SK-N-SH (cell line): ENCODE measurements around the gene DRD4. TPM values are rescaled to one million over a fixed set of nuclear protein-coding genes. Genes with fewer than 3 reads are reported as not detected.

Experiments used
- CTCF ChIA-PET: fragments of 300-600, 350-600 bp; formaldehyde crosslinking; extraction: SDS; loops from one replicate; lab custom pipeline; 2021; lab: Yijun Ruan, JAX
- POLR2A ChIA-PET: fragments of 350-600 bp; sonication (Branson Sonifier 250); formaldehyde crosslinking; extraction: SDS; loops from one replicate; lab custom pipeline; 2020; ENCODE audit warnings: antibody characterized with exemption, inconsistent platforms; lab: Yijun Ruan, JAX
- DNase-seq: peaks from one replicate; pipeline ENCODE4 v3.0.0; 2012
- H2AFZ ChIP-seq: fragments of 200-600 bp; sonication (generic); 2 replicates; pipeline ENCODE4 v1.8.1; 2016; ENCODE audit warnings: antibody characterized with exemption, mild to moderate bottlenecking, low read depth
- H3F3A ChIP-seq: fragments of 200-600 bp; sonication (generic); replicated peaks from 2 replicates; pipeline ENCODE3; 2016; ENCODE audit warnings: antibody characterized with exemption, mild to moderate bottlenecking; ENCODE audit not compliant: insufficient read depth
- H3K27ac ChIP-seq, 2 experiments: fragments of 200-500 bp in 1 of 2; fragments of 200-600 bp in 1 of 2; sonication (Bioruptor generic) in 1 of 2; sonication (generic), shearing (Covaris generic) in 1 of 2; 2 replicates each; pipeline versions ENCODE4 v1.5.1 to v1.6.1; 2014 to 2016; ENCODE audit warnings: low read depth in 2 of 2, inconsistent platforms in 1 of 2, low read length in 1 of 2, mild to moderate bottlenecking in 1 of 2, mixed read lengths in 1 of 2
- H3K27me3 ChIP-seq: fragments of 200-600 bp; sonication (generic), shearing (Covaris generic); 2 replicates; pipeline ENCODE4 v1.6.1; 2016; ENCODE audit warnings: mixed run types; ENCODE audit not compliant: insufficient read depth
- H3K36me3 ChIP-seq, 2 experiments: fragments of 200-500 bp in 1 of 2; fragments of 200-600 bp in 1 of 2; sonication (Bioruptor generic) in 1 of 2; sonication (generic) in 1 of 2; replicated peaks in 1 of 2; 2 replicates each; pipeline versions ENCODE3 to v1.5.1; 2014 to 2016; ENCODE audit warnings: low read length in 1 of 2, mild to moderate bottlenecking in 1 of 2; ENCODE audit not compliant: insufficient read depth in 2 of 2, control insufficient read depth in 1 of 2
- H3K4me1 ChIP-seq, 2 experiments: fragments of 200-500 bp in 1 of 2; fragments of 200-600 bp in 1 of 2; sonication (Bioruptor generic) in 1 of 2; sonication (generic), shearing (Covaris generic) in 1 of 2; 2 replicates each; pipeline versions ENCODE4 v1.5.1 to v1.6.1; 2014 to 2016; ENCODE audit warnings: low read depth in 1 of 2, low read length in 1 of 2, mixed run types in 1 of 2; ENCODE audit not compliant: insufficient read depth in 2 of 2, control insufficient read depth in 1 of 2
- H3K4me2 ChIP-seq: fragments of 200-600 bp; sonication (generic), shearing (Covaris generic); 2 replicates; pipeline ENCODE4 v1.6.1; 2017; ENCODE audit warnings: mixed run types
- H3K4me3 ChIP-seq, 2 experiments: fragments of 200-500 bp in 1 of 2; fragments of 200-600 bp in 1 of 2; sonication (Bioruptor generic) in 1 of 2; sonication (generic), shearing (Covaris generic) in 1 of 2; 2 replicates each; pipeline versions ENCODE4 v1.5.1 to v1.8.1; 2014 to 2016; ENCODE audit warnings: low read depth in 2 of 2, inconsistent platforms in 1 of 2, low read length in 1 of 2, mild to moderate bottlenecking in 1 of 2, mixed read lengths in 1 of 2, moderate library complexity in 1 of 2
- H3K79me2 ChIP-seq: fragments of 200-600 bp; sonication (generic); 2 replicates; pipeline ENCODE4 v1.8.1; 2017; ENCODE audit warnings: mild to moderate bottlenecking; ENCODE audit not compliant: insufficient read depth
- H3K9ac ChIP-seq: fragments of 200-600 bp; sonication (generic); 2 replicates; pipeline ENCODE4 v1.6.1; 2017; ENCODE audit warnings: mixed run types
- H3K9me2 ChIP-seq: fragments of 200-600 bp; sonication (generic); 2 replicates; pipeline ENCODE4 v1.6.1; 2017; ENCODE audit warnings: mixed run types
- H3K9me3 ChIP-seq: fragments of 200-600 bp; sonication (generic); 2 replicates; pipeline ENCODE4 v1.6.1; 2017; ENCODE audit warnings: mixed run types, mild to moderate bottlenecking, moderate library complexity
- H4K20me1 ChIP-seq: fragments of 200-600 bp; sonication (generic); 2 replicates; pipeline ENCODE4 v1.6.1; 2017; ENCODE audit warnings: mild to moderate bottlenecking, mixed run types; ENCODE audit not compliant: insufficient read depth
- FOXJ3 ChIP-seq: sonication (generic); formaldehyde crosslinking; IDR thresholded peaks from 2 replicates; pipeline ENCODE4 v1.5.1; 2020; ENCODE audit warnings: mild to moderate bottlenecking, missing genetic modification reagents
- FOXM1 ChIP-seq: IDR thresholded peaks from 2 replicates; pipeline ENCODE4 v1.4.0; 2012; ENCODE audit warnings: low read depth, mild to moderate bottlenecking
- IRF3 ChIP-seq: fragments of 150-350 bp; IDR thresholded peaks from 2 replicates; pipeline ENCODE4 v1.6.1; 2016; ENCODE audit warnings: mild to moderate bottlenecking, low read depth, low read length
- JUND ChIP-seq: IDR thresholded peaks from 2 replicates; pipeline ENCODE4 v1.4.0; 2012
- REST ChIP-seq: IDR thresholded peaks from 2 replicates; pipeline ENCODE4 v1.6.1; 2012; ENCODE audit warnings: mild to moderate bottlenecking, low read depth, low read length, moderate library complexity
- RFX5 ChIP-seq: IDR thresholded peaks from 2 replicates; pipeline ENCODE4 v1.6.1; 2012; ENCODE audit warnings: mild to moderate bottlenecking, improper control_type of control experiment, low read length
- TAF1 ChIP-seq: IDR thresholded peaks from 2 replicates; pipeline ENCODE4 v1.6.1; 2012; ENCODE audit warnings: low read depth, mild to moderate bottlenecking, low read length, moderate library complexity, borderline replicate concordance
- TEAD4 ChIP-seq: IDR thresholded peaks from 2 replicates; pipeline ENCODE4 v1.4.0; 2012; ENCODE audit warnings: mild to moderate bottlenecking, borderline replicate concordance; ENCODE audit not compliant: insufficient read depth
- USF2 ChIP-seq: fragments of 150-350 bp; IDR thresholded peaks from 2 replicates; pipeline ENCODE4 v1.6.1; 2017; ENCODE audit warnings: antibody characterized with exemption, low read length, low read depth, borderline replicate concordance
- YY1 ChIP-seq: IDR thresholded peaks from 2 replicates; pipeline ENCODE4 v1.4.0; 2012; ENCODE audit warnings: low read depth, mild to moderate bottlenecking
- WGBS: methylation state at CpG from one replicate; pipeline ENCODE4 v1.1.6; 2017; ENCODE audit warnings: low lambda C conversion rate; 5-methylcytosine and 5-hydroxymethylcytosine counted together
- polyA plus RNA-seq, 3 experiments: library from polyadenylated mRNA; depleted of rRNA; stranded (reverse); fragments of >200 nt; gene quantifications; 2 replicates each; pipeline ENCODE4 v1.2.3, GENCODE V29; 2012

DRD4 gene
- polyA plus RNA-seq, 1 of the 3 experiments (the other 2 are of a cell fraction): not detected

GRCh38 chr11:655036-655726 is 18.1 kb downstream of the DRD4 start:
- Histone ChIP-seq H3K79me2 (no peaks in the 10 kb centered on the region), H3K9me2 (no peaks in the 10 kb centered on the region), H4K20me1 (no peaks in the 10 kb centered on the region), H3K27ac (no peak overlapping the region), H3K36me3 (peaks cover 0 to 26% of the 10 kb centered on the region in 2 experiments), H3K27me3 (no peaks in the 10 kb centered on the region), H3F3A (peaks cover 8% of the 10 kb centered on the region), H3K9ac (no peak overlapping the region), H3K4me2 (no peak overlapping the region), H3K9me3 (no peaks in the 10 kb centered on the region), H2AFZ (no peak overlapping the region), H3K4me3 (no peak overlapping the region), H3K4me1 (no peaks in the 10 kb centered on the region)
- ChIA-PET POLR2A (no interaction called here), CTCF (interaction anchor here (0.8 kb wide), 1 partner anchor 42 kb away, joined by 3 read pairs; no protein-coding TSS in a partner anchor)
- WGBS: 94% methylated on average over 24 of the region's 30 CpGs
- no peak for DNase-seq
- TF ChIP-seq REST (no peak), FOXM1 (no peak), USF2 (no peak), FOXJ3 (CRISPR knock-in tag) (no peak), JUND (no peak), TEAD4 (no peak)

- no peaks in the 10 kb centered on the region for H3F3A ChIP-seq
- no peaks in the 10 kb centered on the region for H3K27me3 ChIP-seq
- H3K4me2 ChIP-seq: no peak overlapping the region
- H3K9me2 ChIP-seq: no peaks in the 10 kb centered on the region
- H2AFZ ChIP-seq: no peak overlapping the region
- DNase-seq: no peak
- POLR2A ChIA-PET: no interaction called here
- no peak overlapping the region for H3K4me3 ChIP-seq
- no peaks in the 10 kb centered on the region for H4K20me1 ChIP-seq
- H3K9me3 ChIP-seq: no peaks in the 10 kb centered on the region
- peaks cover 0 to 33% of the 10 kb centered on the region in 2 experiments for H3K36me3 ChIP-seq
- CTCF ChIA-PET: interaction anchor here (1.3 to 13.1 kb wide), 2 partner anchors 69 to 102 kb away, joined by 3 to 150 read pairs; no protein-coding TSS in a partner anchor
- TF ChIP-seq YY1 (no peak), RFX5 (no peak), IRF3 (no peak), TAF1 (no peak)
- H3K27ac ChIP-seq: no peak overlapping the region
- H3K79me2 ChIP-seq: no peaks in the 10 kb centered on the region
- H3K9ac ChIP-seq: no peak overlapping the region
- no peaks in the 10 kb centered on the region for H3K4me1 ChIP-seq
- 91% methylated on average over 11 of the region's 14 CpGs for WGBS
Measured at GRCh38 chr11:656426-656825, 19.4 kb downstream of the DRD4 start.
